ENCODE data around the gene BAHCC1. TPM values are rescaled to one million over a fixed set of nuclear protein-coding genes. Genes with fewer than 3 reads are reported as not detected.

BAHCC1 gene
- total and polyA plus RNA-seq, 2 of the 4 experiments (the other 2 are of a cell fraction), result 0.36 to 7.8 TPM

GRCh38 chr17:81457401-81457800 lies 62.1 kb downstream of the BAHCC1 start:
- Histone ChIP-seq H2BK120ac (ENCODE audit: low read depth, low read length) (no peak overlapping the region), H4K8ac (ENCODE audit: low read depth in 2 of 2, low read length in 2 of 2) (no peak overlapping the region), H3K4ac (ENCODE audit: low read depth, low read length) (no peak overlapping the region), H4K91ac (ENCODE audit: insufficient read depth, low read depth, low read length) (no peak overlapping the region), H3K4me1 (ENCODE audit: control insufficient read depth, insufficient read depth, low read length) (no peaks in the 10 kb centered on the region), H3K23ac (ENCODE audit: low read depth, low read length) (no peak overlapping the region), H2BK5ac (ENCODE audit: low read depth, low read length, poor library complexity, severe bottlenecking) (no peak overlapping the region), H3K4me3 (ENCODE audit: insufficient read depth, low read depth, low read length) (no peak overlapping the region), H3K14ac (replicated peaks; ENCODE audit: low read depth, low read length) (no peak overlapping the region), H3K79me1 (ENCODE audit: low read depth in 1 of 2, low read length in 2 of 2) (no peaks in the 10 kb centered on the region), H3K9me1 (ENCODE audit: insufficient read depth, low read length) (no peaks in the 10 kb centered on the region), H2BK20ac (ENCODE audit: low read depth, low read length) (no peak overlapping the region), H4K20me1 (ENCODE audit: insufficient read depth, low read length) (no peaks in the 10 kb centered on the region), H2AK5ac (ENCODE audit: low read depth, low read length) (no peak overlapping the region), H3K36me3 (ENCODE audit: control insufficient read depth, insufficient read depth, low read length) (peaks cover 30% of the 10 kb centered on the region), H2BK15ac (ENCODE audit: low read depth, low read length) (no peak overlapping the region), H3K56ac (ENCODE audit: extremely low read depth, insufficient read depth, low read length) (no peak overlapping the region), H2AFZ (replicated peaks; ENCODE audit: low read length, poor library complexity) (no peak overlapping the region), H3K27me3 (ENCODE audit: control insufficient read depth, insufficient read depth, low read length) (no peaks in the 10 kb centered on the region), H3K27ac (ENCODE audit: insufficient read depth, low read length) (no peak overlapping the region), H3K9ac (ENCODE audit: low read depth, low read length) (no peak overlapping the region), H3K9me3 (ENCODE audit: control insufficient read depth, insufficient read depth, low read length) (no peaks in the 10 kb centered on the region), H2AK9ac (replicated peaks; ENCODE audit: low read depth, low read length, poor library complexity) (peak overlapping the region; percentile 28), H3K18ac (ENCODE audit: low read depth, low read length) (no peak overlapping the region), H3K4me2 (ENCODE audit: low read depth, low read length) (no peak overlapping the region), H4K5ac (ENCODE audit: low read depth, low read length) (no peak overlapping the region)
- POLR2A ChIA-PET (ENCODE audit: unreplicated experiment), result no interaction called here
- no TSS peak for BruUV-seq (replicated peaks)
- intact Hi-C loops (cut with micrococcal nuclease) (no loop called here), dilution Hi-C loops (cut with HindIII; ENCODE audit: low sequenced_read_pairs, unreplicated experiment) (no loop called here), in situ Hi-C loops (cut with MboI; ENCODE audit: low sequenced_read_pairs) (no loop called here)
- no peak for ATAC-seq (ENCODE audit: low read depth)
- CTCF ChIA-PET, result no interaction called here
- DNase-seq, result no peak
- WGBS, 2 experiments (ENCODE audit: extremely low coverage in 2 of 2, insufficient read length in 1 of 2), result 100% methylated on average over 3 of the region's 3 CpGs; no CpG with 5 or more reads in 1 of the 2 experiments
- no peak for TF ChIP-seq RCOR1 (IDR thresholded peaks at IDR 0.05; ENCODE audit: insufficient replicate concordance, low read length)
- TF ChIP-seq USF2 (IDR thresholded peaks at IDR 0.05; ENCODE audit: low read depth, low read length), result no peak
- no peak for TF ChIP-seq MAFK (IDR thresholded peaks at IDR 0.05; ENCODE audit: low read depth, low read length)
